ENCODE measurements around the gene NUP205.
"Not testable (repeated sequence)": the region's sequence is repeated elsewhere in the genome, so short reads cannot be mapped to it uniquely, and the experiment has no call there.

DNA sequence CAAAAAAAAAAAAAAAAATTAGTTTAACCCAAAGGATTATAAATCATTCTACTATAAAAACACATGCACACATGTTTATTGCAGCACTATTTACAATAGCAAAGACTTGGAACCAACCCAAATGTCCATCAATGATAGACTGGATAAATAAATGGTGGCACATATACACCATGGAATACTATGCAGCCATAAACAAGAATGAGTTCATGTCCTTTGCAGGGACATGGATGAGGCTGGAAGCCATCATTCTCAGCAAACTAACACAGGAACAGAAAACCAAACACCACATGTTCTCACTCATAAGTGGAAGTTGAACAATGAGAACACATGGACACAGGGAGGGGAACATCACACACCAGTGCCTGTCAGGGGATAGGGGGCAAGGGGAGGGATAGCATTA, 82.0 kb downstream of the NUP205 start:
- TF ChIP-seq, protein P1, sequence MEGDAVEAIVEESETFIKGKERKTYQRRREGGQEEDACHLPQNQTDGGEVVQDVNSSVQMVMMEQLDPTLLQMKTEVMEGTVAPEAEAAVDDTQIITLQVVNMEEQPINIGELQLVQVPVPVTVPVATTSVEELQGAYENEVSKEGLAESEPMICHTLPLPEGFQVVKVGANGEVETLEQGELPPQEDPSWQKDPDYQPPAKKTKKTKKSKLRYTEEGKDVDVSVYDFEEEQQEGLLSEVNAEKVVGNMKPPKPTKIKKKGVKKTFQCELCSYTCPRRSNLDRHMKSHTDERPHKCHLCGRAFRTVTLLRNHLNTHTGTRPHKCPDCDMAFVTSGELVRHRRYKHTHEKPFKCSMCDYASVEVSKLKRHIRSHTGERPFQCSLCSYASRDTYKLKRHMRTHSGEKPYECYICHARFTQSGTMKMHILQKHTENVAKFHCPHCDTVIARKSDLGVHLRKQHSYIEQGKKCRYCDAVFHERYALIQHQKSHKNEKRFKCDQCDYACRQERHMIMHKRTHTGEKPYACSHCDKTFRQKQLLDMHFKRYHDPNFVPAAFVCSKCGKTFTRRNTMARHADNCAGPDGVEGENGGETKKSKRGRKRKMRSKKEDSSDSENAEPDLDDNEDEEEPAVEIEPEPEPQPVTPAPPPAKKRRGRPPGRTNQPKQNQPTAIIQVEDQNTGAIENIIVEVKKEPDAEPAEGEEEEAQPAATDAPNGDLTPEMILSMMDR (IDR thresholded peaks at IDR 0.05; ENCODE audit: poor library complexity) = not testable (repeated sequence)
- TF ChIP-seq EZH2 (IDR thresholded peaks at IDR 0.05; ENCODE audit: borderline replicate concordance) = not testable (repeated sequence)

All from hepatocyte (in vitro differentiated cells).